Activated naive CD8-positive, alpha-beta T cell treated with anti-CD3 and anti-CD28 coated beads, Interleukin-2, amount 50 U/mL, for 24 hours (primary cell): Measurements from ENCODE around the gene FAM117B.

Experiments
- ATAC-seq: fragments of 150-1000 bp; cut with Tn5 transposase; one replicate; pipeline ENCODE4 v1.10.0; 2021
- DNase-seq: peaks from one replicate; pipeline ENCODE4 v3.0.0; 2021
- H3K27ac Mint-ChIP-seq: one replicate; pipeline ENCODE4 v1.8.0; 2021; ENCODE audit warnings: mild to moderate bottlenecking, mixed read lengths
- H3K27me3 Mint-ChIP-seq: one replicate; pipeline ENCODE4 v1.8.0; 2021; ENCODE audit warnings: mixed read lengths
- H3K36me3 Mint-ChIP-seq: one replicate; pipeline ENCODE4 v1.8.0; 2021; ENCODE audit warnings: low read depth, mixed read lengths
- H3K4me1 Mint-ChIP-seq: one replicate; pipeline ENCODE4 v1.8.0; 2021; ENCODE audit warnings: mixed read lengths
- H3K4me3 Mint-ChIP-seq: one replicate; pipeline ENCODE4 v1.8.0; 2021; ENCODE audit warnings: mild to moderate bottlenecking, moderate library complexity, mixed read lengths
- H3K9me3 Mint-ChIP-seq: one replicate; pipeline ENCODE4 v1.8.0; 2021; ENCODE audit warnings: mixed read lengths

Gene FAM117B

GRCh38 chr2:202815548-202816360, 181.0 kb downstream of the FAM117B start:
- no peak overlapping the region for H3K4me3 Mint-ChIP-seq
- no peak overlapping the region for H3K27ac Mint-ChIP-seq
- H3K27me3 Mint-ChIP-seq, result no peaks in the 10 kb centered on the region
- peaks cover 15% of the 10 kb centered on the region for H3K36me3 Mint-ChIP-seq
- no peaks in the 10 kb centered on the region for H3K4me1 Mint-ChIP-seq
- peaks cover 4% of the 10 kb centered on the region for H3K9me3 Mint-ChIP-seq
- DNase-seq (no peak), ATAC-seq (no peak)

GRCh38 chr2:202817771-202818170, 183.0 kb downstream of the FAM117B start:
- Mint-ChIP-seq H3K4me1 (no peaks in the 10 kb centered on the region), H3K9me3 (no peaks in the 10 kb centered on the region), H3K27ac (no peak overlapping the region), H3K36me3 (peaks cover 7% of the 10 kb centered on the region), H3K27me3 (no peaks in the 10 kb centered on the region), H3K4me3 (no peak overlapping the region)
- DNase-seq, result no peak
- no peak for ATAC-seq

GRCh38 chr2:202818321-202818720, 183.6 kb downstream of the FAM117B start:
- DNase-seq (no peak), ATAC-seq (no peak)
- Mint-ChIP-seq H3K27ac (no peak overlapping the region), H3K4me3 (no peak overlapping the region), H3K4me1 (no peaks in the 10 kb centered on the region), H3K27me3 (no peaks in the 10 kb centered on the region), H3K36me3 (peaks cover 7% of the 10 kb centered on the region), H3K9me3 (no peaks in the 10 kb centered on the region)
